ENCODE results near the gene CGB2. TPM values are rescaled to one million over a fixed set of nuclear protein-coding genes. Genes with fewer than 3 reads are reported as not detected.

Gene CGB2
- total and polyA plus RNA-seq, 8 donors, result not detected

- 86% methylated on average over 22 of the region's 22 CpGs for WGBS, 2 donors
- H3K4me1 ChIP-seq, result peaks cover 5 to 15% (median 6%) of the 10 kb centered on the region in 3 donors
- H3K4me3 ChIP-seq, result no peak overlapping the region
- intact Hi-C loops (cut with DNase I), result no loop called here
- no peaks in the 10 kb centered on the region for H3K9me3 ChIP-seq
- DNase-seq, result peak in 1 of 6 donors; percentile 25
- FAIRE-seq, result no peak
- no peak overlapping the region for H3K27ac ChIP-seq
- ATAC-seq, result no peak
- H3K36me3 ChIP-seq, result no peaks in the 10 kb centered on the region
- H3K27me3 ChIP-seq, result no peaks in the 10 kb centered on the region
- TF ChIP-seq CTCF (IDR thresholded peaks at IDR 0.05), result no peak
Observed at GRCh38 chr19:48991011-48991609, 40.6 kb upstream of the CGB2 start.

- H3K4me3 ChIP-seq, result peak overlapping the region; percentile 53 to 80 (median 66)
- TF ChIP-seq CTCF (IDR thresholded peaks at IDR 0.05), result no peak
- 17 to 19% methylated on average over 8 of the region's 8 CpGs for WGBS, 2 donors
- peak in 2 of 6 donors; percentile 47 to 60 for DNase-seq
- no peak for FAIRE-seq
- intact Hi-C loops (cut with DNase I), result no loop called here
- H3K27me3 ChIP-seq, result no peaks in the 10 kb centered on the region
- ATAC-seq, result peak in 3 of 4 donors; percentile 21 to 40 (median 35)
- no peaks in the 10 kb centered on the region for H3K9me3 ChIP-seq
- H3K27ac ChIP-seq, result peak overlapping the region in 2 of 4 donors; percentile 92 to 93
- H3K4me1 ChIP-seq, result peaks cover 5 to 15% (median 6%) of the 10 kb centered on the region in 3 donors
- no peaks in the 10 kb centered on the region for H3K36me3 ChIP-seq
Observed at GRCh38 chr19:48991873-48992580, 39.7 kb upstream of the CGB2 start.

GRCh38 chr19:48992581-48993174, 39.0 kb upstream of the CGB2 start:
- Histone ChIP-seq H3K27me3 (no peaks in the 10 kb centered on the region), H3K9me3 (no peaks in the 10 kb centered on the region), H3K4me1 (peaks cover 5 to 15% (median 6%) of the 10 kb centered on the region in 3 donors), H3K36me3 (no peaks in the 10 kb centered on the region), H3K4me3 (peak overlapping the region; percentile 53 to 80 (median 66)), H3K27ac (peak overlapping the region; percentile 62 to 93 (median 85))
- no peak for FAIRE-seq
- WGBS, 2 donors, result 0% methylated on average over 20 of the region's 20 CpGs
- DNase-seq, result peak in 4 of 6 donors; percentile 28 to 72 (median 56)
- intact Hi-C loops (cut with DNase I), result no loop called here
- no peak for TF ChIP-seq CTCF (IDR thresholded peaks at IDR 0.05)
- ATAC-seq, result peak; percentile 1 to 8 (median 2)

GRCh38 chr19:48993175-48994034, 38.3 kb upstream of the CGB2 start, which contains the start of the genes GYS1 and RUVBL2:
Gene GYS1 (minus strand): TSS chr19:48993309. CDS start chr19:48993112, 197 bp downstream.
Gene RUVBL2 (plus strand): TSS chr19:48993887. CDS start chr19:48993912, 25 bp downstream.
- Histone ChIP-seq H3K4me3 (peak within 1 kb of the TSS; percentile 53 to 80 (median 66)), H3K27me3 (no peaks in the 10 kb centered on the region), H3K9me3 (no peaks in the 10 kb centered on the region), H3K4me1 (peaks cover 5 to 15% (median 6%) of the 10 kb centered on the region in 3 donors), H3K36me3 (no peaks in the 10 kb centered on the region), H3K27ac (peak within 1 kb of the TSS; percentile 62 to 93 (median 85))
- DNase-seq, result peak; percentile 99 to 100 (median 99)
- peak; percentile 96 for FAIRE-seq
- ATAC-seq, result peak; percentile 91 to 96 (median 95)
- peak; percentile 93 to 99 (median 98) for TF ChIP-seq CTCF (IDR thresholded peaks at IDR 0.05)
- intact Hi-C loops (cut with DNase I), result no loop called here
- 0% methylated on average over 56 of the region's 56 CpGs for WGBS, 2 donors

Data from pancreas (tissue), 10 donors.